Glomerular visceral epithelial cell (primary cell): ENCODE data around the gene ZBED2.
"Not testable (repeated sequence)": the region's sequence is repeated elsewhere in the genome, so short reads cannot be mapped to it uniquely, and the experiment has no call there.

Experiments
- DNase-seq: peaks from one replicate; pipeline ENCODE4 v3.0.0-alpha.2; 2016; ENCODE audit errors: extremely low spot score

The ZBED2 gene

DNA sequence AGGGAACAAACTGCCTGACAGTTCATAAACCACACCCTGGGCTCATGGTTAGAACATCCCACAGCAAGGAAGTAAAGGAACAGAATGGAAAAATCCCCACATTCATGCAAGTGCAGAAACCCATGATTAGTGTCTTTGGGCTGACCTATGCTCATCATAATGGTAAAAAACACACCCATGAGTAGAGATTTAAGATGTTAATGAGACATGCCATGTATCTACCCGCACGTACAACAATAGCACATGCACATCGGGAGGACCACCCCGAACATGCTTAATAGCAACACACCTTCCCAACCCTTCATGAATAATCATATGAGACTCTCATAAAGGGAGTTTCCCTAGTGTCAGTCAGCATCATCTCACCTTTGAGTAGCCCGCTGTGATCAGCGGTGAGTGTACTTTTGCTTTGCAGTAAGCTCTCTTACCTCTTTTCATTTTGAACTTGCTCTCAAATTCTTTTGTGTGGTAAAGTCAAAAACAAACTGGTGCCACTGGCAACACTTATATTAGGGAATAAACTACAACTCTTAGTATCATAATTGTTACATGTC, 23.2 kb downstream of the ZBED2 start:
- DNase-seq: no peak

DNA sequence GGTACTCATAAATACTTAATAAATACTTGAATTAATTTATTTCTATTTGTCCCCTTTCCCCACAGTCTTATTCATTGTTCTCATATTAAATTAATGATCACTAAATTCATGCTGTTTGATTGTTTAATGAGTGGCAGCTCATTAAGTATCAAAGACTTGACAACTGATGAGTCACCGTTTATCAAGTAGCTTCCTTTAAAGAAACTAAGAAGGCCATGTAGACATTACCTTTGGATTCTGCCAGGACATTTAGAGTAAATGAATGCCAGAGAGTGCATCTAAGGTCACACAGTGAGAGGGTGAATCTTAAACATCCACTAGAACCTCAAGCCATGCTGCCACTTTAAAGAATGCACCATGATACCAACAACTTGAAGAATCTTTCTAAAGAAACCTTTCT, 23.9 kb downstream of the ZBED2 start:
- DNase-seq: no peak

DNA sequence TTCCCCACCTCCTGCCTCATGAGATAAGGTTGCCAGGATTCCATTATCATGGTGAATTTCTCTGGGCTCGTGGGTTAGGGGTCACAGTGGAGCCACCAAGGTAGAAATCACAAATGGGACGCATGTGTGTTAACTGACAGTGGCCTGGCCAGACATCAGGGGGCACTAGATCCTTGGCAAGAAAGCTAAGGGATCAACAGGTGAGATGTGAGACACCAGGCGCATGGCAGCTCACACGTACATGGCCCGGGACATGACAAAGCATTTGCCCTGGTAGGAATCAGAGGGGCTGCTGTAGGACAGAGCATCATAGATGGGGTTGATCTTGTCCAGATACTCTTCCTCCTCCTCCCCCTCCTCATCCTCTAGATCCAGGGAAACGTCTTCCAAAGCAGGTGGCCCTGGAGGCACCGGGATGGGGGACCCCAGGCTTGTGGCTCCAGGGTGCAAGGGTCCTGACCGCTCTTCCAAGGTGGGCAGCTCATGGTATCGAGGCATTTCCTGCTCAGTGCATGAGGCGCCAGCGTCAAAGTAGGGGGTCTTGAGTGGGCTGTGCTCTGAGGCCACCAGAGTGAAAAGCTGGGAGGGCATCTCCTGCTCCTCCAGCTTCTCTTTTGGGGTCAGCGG, 24.6 kb downstream of the ZBED2 start:
- DNase-seq: no peak

DNA sequence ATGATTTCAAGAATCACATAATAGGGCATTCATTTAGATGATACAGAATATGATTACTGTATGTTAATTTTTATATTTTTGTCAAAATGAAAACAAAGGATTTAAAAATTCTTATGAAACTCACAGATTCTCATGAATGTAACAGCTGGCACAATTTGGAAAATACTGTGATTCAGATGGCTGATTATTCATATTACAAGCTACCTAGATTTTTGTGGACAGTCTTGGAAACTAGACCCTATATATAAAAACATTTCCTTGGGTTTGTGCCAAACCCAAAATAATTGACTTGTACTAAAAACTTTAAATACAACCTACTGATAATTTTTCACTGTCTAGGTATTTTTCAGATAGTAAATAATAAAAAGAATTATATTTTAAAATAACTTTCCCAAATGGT, 26.2 kb downstream of the ZBED2 start:
- no peak for DNase-seq

DNA sequence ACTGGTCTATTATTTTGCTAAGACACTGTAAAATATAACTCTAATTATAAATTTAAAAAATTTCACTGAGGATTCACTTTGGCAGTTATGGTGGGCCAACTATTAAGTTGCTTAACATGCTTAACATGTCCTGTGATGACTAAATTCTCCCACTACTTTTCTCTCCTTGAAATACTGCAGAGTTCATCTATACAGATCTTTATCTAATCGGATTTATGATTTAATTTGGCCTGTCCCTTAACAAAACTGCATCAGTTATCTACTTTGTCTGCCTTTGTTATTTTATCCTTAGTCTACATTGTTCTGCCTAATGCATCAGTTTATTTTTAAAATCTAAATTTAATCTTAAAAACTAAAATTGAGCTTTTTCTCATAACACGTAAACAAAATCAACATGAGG, 26.8 kb downstream of the ZBED2 start:
- DNase-seq: no peak

DNA sequence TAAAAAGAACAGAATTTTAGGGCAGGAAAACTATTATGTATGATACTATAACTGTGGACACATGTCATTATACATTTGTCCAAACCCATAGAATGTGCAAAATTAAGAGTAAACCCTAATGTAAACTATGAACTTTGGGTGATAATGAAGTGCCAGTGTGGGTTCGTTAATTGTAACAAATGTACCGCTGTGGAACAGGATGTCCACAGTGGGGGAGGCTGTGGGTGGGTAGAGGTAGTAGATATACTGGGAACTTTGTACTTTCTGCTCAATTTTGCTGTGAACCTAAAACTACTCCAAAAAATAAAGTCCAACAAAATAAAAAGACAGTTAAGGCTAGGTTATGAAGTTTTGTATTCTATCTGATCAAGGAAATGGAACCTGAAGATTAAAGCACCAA, 28.3 kb downstream of the ZBED2 start:
- no peak for DNase-seq

DNA sequence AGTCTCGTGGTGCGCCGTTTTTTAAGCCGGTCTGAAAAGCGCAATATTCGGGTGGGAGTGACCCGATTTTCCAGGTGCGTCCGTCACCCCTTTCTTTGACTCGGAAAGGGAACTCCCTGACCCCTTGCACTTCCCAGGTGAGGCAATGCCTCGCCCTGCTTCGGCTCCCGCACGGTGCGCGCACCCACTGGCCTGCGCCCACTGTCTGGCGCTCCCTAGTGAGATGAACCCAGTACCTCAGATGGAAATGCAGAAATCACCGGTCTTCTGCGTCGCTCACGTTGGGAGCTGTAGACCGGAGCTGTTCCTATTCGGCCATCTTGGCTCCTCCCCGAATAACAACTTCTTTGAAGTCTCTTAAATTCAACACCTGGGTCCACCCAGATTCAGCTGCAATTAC, 33.2 kb downstream of the ZBED2 start:
- not testable (repeated sequence) for DNase-seq

DNA sequence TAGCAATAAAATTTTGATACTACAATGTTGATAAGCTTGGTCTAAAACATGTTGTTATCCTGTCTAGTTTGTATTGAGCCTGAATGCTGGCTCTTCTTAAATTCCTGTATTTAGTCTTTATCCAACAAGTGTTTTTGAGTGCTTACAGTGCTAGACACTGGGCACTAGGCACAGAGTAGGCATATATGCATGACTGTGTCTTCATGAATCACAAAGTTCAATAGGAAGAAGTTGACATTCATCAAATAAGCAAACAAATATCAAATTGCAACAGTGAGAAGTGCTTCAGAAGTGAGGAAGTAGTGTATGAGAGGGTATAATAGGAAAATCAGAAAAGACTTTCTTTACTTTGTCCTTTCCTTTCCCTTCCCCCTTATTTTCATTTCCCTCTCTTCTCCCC, 46.4 kb downstream of the ZBED2 start:
- no peak for DNase-seq

DNA sequence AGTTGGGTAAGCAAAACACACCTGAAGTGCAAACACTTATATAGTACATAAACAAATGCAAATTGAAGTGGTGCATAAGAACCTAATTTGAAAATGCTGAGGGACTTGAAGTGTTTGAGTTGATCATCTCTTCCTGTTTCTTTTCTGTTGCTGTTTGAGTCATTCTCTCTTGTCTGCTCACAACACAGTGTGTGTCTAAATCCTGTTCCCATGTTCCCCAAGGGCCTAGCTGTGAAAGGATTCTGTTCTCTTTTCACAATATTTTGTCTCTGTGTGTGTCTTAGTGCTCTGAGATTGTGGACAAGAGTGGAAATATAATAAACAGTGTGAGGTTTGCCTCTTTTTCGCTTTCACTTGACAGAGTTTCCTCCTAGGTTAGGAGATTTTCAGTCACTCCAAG, 47.1 kb downstream of the ZBED2 start:
- no peak for DNase-seq

DNA sequence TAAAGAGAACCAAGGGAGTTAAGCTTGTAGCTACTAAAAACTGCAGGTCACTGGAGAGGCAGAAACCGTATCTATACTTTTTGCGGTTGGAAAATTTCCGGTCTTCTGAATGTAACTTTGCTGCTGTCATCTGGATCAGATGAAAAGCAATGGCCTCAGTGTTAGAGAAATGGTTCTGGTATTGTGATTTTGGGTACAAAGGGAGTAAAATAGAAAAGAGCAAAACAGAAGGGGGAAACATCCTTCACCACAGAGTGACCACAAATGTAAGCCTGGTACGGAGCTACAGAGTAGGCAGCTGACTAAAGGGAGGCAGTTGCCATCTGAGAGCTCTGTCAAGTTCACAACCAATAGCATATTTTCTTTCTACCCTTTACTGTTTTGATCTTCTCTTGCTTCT, 47.5 kb downstream of the ZBED2 start:
- DNase-seq: no peak

DNA sequence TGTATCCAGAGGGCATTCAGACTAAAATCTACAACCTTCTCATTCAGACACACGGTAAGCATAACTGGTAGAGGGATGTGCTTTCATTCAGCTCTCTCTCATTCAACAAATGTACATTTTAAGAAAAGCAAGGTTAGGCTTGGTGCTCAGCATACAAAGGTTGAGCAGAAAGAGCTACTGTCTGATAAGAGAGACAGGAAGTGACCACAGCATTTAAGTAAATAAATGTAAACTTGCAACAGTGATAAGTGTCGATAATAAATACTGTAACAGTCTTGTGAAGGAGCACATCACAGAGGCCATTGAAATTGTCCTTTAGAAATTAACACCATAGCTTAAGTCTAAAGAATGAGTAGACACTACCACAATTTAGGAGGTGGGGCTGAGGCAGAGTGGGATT, 49.8 kb downstream of the ZBED2 start:
- no peak for DNase-seq
